Activated naive CD8-positive, alpha-beta T cell treated with anti-CD3 and anti-CD28 coated beads, Interleukin-2, amount 10 ng/mL, durations not matched to agents 7 days and 5 days (primary cell): ENCODE results near the gene C2orf92. TPM values are rescaled to one million over a fixed set of nuclear protein-coding genes. Genes with fewer than 3 reads are reported as not detected.
"Not testable (repeated sequence)": the region's sequence is repeated elsewhere in the genome, so short reads cannot be mapped to it uniquely, and the experiment has no call there.

Source experiments
- ATAC-seq: fragments of 150-1000 bp; cut with Tn5 transposase; one replicate; pipeline ENCODE4 v1.10.0; 2021; ENCODE audit warnings: low read depth, moderate library complexity
- POLR2A ChIA-PET: fragments of 350-600 bp; sonication (Branson Sonifier 250); formaldehyde crosslinking; loops from one replicate; lab custom pipeline; 2021; ENCODE audit warnings: antibody characterized with exemption; lab: Charles Lee
- DNase-seq: peaks from one replicate; pipeline ENCODE4 v3.0.0; 2021
- H3K27ac Mint-ChIP-seq: one replicate; pipeline ENCODE4 v1.8.0; 2022; ENCODE audit warnings: mild to moderate bottlenecking, mixed read lengths
- H3K27me3 Mint-ChIP-seq: one replicate; pipeline ENCODE4 v1.8.0; 2022; ENCODE audit warnings: mild to moderate bottlenecking, moderate library complexity, mixed read lengths
- H3K36me3 Mint-ChIP-seq: one replicate; pipeline ENCODE4 v1.8.0; 2021; ENCODE audit warnings: mild to moderate bottlenecking, mixed read lengths
- H3K4me1 Mint-ChIP-seq: one replicate; pipeline ENCODE4 v1.8.0; 2021; ENCODE audit warnings: mixed read lengths
- H3K4me3 Mint-ChIP-seq: one replicate; pipeline ENCODE4 v1.8.0; 2022; ENCODE audit warnings: mild to moderate bottlenecking, moderate library complexity, mixed read lengths
- H3K9me3 Mint-ChIP-seq: one replicate; pipeline ENCODE4 v1.8.0; 2021; ENCODE audit warnings: mixed read lengths
- total RNA-seq, 2 experiments: library from RNA; stranded (reverse); gene quantifications; one replicate each; pipeline ENCODE4 v1.2.3, GENCODE V29; 2021

The C2orf92 gene
- total RNA-seq, 2 experiments from 2014 or later, result 6.9 to 8.8 TPM

DNA sequence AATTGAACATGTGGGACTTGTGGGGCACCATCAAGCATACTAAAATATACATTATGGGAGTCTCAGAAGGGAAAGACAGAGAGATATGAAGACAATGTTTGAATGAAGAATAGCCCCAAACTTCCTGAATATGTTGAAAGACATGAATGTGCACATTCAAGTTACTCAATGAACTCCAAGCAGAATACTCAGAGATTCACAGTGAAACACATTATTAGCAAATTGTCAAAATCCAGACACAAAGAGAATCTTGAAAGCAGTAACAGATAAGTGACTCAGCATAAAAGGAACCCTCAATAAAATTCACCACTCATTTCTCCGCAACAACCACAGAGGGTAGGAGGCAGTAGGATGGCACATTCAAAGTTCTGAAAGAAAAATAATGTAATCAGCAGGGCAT is 8.8 kb downstream of the C2orf92 start:
- ATAC-seq (no peak), DNase-seq (no peak)
- Mint-ChIP-seq H3K27ac (no peak overlapping the region), H3K4me1 (peaks cover 23% of the 10 kb centered on the region), H3K4me3 (no peak overlapping the region), H3K27me3 (peaks cover 8% of the 10 kb centered on the region), H3K36me3 (no peaks in the 10 kb centered on the region), H3K9me3 (no peaks in the 10 kb centered on the region)
- POLR2A ChIA-PET, result interaction anchor here (0.7 kb wide), 1 partner anchor 16 kb away, joined by 4 read pairs; no protein-coding TSS in a partner anchor

DNA sequence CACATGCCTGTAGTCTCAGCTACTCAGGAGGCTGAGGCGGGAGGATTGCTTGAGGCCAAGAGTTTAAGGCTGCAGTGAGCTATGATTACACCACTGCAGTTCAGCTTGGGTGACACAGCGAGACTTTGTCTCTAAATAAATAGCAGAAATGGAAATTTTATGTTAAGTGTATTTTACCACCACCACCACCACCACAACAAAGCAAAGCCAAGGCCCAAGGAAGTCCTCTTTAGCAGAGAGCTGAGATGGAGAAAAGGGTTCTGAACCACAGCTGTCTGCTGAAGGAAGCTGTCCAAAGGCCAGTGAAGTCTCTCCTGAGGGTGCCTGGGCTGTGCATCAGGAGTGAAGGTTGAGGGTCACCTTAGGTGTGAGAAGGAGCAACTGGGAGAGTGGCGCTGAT is 17.7 kb downstream of the C2orf92 start:
- not testable (repeated sequence) for H3K9me3 Mint-ChIP-seq, DNase-seq, H3K27me3 Mint-ChIP-seq, H3K4me3 Mint-ChIP-seq, H3K36me3 Mint-ChIP-seq
- peak; percentile 77 for ATAC-seq
- H3K27ac Mint-ChIP-seq, result peak overlapping the region; percentile 45
- POLR2A ChIA-PET, result interaction anchor here (1.8 kb wide), 1 partner anchor 24 kb away, joined by 6 read pairs; no protein-coding TSS in a partner anchor
- H3K4me1 Mint-ChIP-seq, result peaks cover 13% of the 10 kb centered on the region

DNA sequence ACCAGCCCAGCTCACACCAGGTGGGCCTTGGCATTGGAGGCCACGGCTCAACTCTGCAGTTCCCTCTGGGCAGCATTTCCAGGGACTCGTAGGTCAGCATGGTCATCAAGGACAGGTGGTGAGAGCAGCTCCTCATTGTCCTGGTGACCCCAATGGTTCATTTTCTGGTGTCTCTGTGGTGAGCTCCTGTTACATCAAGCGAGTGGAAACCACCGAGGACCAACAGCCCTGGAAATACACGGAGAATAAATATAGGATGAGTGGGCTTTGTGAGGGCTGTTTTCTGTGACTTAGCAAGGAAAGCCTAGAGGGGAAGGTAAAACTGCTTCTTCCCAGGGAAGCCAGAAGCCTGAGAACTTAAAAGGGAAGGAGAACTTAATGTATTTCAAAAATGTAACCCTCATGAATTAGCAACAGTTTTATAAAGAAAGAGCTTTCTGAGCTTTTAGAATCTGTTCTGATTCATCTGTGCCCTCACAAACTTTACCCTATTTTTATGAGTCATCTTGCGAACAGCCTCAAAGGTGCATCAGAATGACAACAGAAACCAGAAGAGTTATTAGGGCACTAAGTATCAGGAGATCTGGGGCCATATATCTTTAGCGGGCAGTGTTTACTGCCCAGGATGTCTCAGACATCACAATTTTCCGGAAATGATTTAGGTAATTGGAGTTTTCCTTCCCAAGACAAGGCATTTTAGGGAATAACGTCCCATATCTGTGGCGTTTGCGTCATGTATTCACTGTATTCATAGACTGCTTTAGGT is 18.7 kb downstream of the C2orf92 start:
- Mint-ChIP-seq H3K4me3 (no peak overlapping the region), H3K27me3 (peaks cover 9% of the 10 kb centered on the region), H3K9me3 (no peaks in the 10 kb centered on the region), H3K27ac (no peak overlapping the region), H3K36me3 (no peaks in the 10 kb centered on the region), H3K4me1 (peaks cover 12% of the 10 kb centered on the region)
- no peak for ATAC-seq
- DNase-seq, result no peak
- POLR2A ChIA-PET, result interaction anchor here (1.8 kb wide), 1 partner anchor 25 kb away, joined by 6 read pairs; no protein-coding TSS in a partner anchor

DNA sequence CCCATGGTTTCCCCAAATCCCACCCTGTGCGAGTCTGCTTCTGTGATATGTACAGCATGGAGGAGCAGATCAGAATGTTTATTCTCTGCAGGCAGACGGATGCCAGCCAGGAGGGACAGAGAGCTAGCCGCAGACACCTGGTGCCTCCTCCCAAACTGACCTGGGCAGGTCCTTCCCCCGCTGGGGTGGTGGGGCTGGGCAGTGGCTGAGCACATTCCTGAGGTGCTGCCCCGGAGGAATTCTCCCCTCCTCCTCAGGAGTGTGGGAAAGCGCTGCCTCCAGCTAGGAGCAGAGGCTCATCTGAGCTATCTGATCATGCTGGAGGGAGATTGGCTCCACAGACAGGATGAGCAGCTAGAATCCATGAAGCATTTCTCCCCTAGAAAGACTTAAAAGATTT is 21.7 kb downstream of the C2orf92 start:
- no peak overlapping the region for H3K27ac Mint-ChIP-seq
- no peak overlapping the region for H3K4me3 Mint-ChIP-seq
- DNase-seq (no peak), ATAC-seq (no peak)
- H3K27me3 Mint-ChIP-seq, result peaks cover 10% of the 10 kb centered on the region
- POLR2A ChIA-PET, result no interaction called here
- H3K9me3 Mint-ChIP-seq, result no peaks in the 10 kb centered on the region
- no peaks in the 10 kb centered on the region for H3K36me3 Mint-ChIP-seq
- peaks cover 12% of the 10 kb centered on the region for H3K4me1 Mint-ChIP-seq

DNA sequence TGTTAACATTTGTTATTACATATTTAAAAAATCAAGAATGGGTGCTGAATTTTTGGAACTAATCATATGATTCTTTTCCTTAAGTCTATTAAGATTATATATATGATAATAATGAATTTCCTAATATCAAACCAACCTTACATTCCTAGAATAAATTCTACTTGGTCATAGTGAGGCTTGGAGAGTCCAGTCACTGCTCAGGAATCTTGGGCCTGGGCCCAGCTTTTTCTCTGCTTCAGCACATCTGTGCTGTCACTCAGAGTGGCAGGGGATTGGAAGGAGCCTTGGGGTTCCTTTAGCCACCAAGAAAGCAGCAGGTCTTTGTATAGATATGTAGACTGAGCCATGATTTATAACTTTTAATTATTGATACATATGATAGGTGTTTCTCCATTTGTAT is 24.0 kb downstream of the C2orf92 start:
- no peak overlapping the region for H3K4me3 Mint-ChIP-seq
- H3K4me1 Mint-ChIP-seq, result peaks cover 9% of the 10 kb centered on the region
- H3K27me3 Mint-ChIP-seq, result peaks cover 16% of the 10 kb centered on the region
- H3K36me3 Mint-ChIP-seq, result no peaks in the 10 kb centered on the region
- no peak overlapping the region for H3K27ac Mint-ChIP-seq
- DNase-seq (no peak), ATAC-seq (no peak)
- POLR2A ChIA-PET, result no interaction called here
- H3K9me3 Mint-ChIP-seq, result no peaks in the 10 kb centered on the region

DNA sequence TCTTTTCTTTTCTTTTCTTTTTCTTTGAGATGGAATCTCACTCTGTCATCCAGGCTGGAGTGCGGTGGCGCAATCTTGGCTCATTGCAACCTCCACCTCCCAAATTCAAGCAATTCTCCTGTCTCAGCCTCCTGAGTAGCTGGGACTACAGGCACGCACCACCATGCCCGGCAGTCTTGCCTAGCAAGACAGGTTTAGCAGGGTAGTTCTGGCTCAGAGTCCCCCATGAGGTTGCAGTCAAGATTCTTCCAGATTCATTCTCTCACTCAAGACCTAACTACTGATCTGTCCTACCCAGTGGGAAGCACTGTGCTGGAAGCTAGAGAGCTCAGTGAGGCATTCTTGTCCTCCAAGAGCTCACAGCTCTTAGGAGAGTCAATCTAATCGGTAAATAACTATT is 26.2 kb downstream of the C2orf92 start:
- peaks cover 9% of the 10 kb centered on the region for H3K4me1 Mint-ChIP-seq
- H3K27me3 Mint-ChIP-seq, result peaks cover 21% of the 10 kb centered on the region
- DNase-seq (peak; percentile 6), ATAC-seq (no peak)
- POLR2A ChIA-PET, result interaction anchor here (5.2 kb wide), 1 partner anchor 32 kb away, joined by 28 read pairs; the partner anchor contains the start of gene ACTR1B
- no peak overlapping the region for H3K27ac Mint-ChIP-seq
- H3K9me3 Mint-ChIP-seq, result no peaks in the 10 kb centered on the region
- H3K36me3 Mint-ChIP-seq, result no peaks in the 10 kb centered on the region
- no peak overlapping the region for H3K4me3 Mint-ChIP-seq

DNA sequence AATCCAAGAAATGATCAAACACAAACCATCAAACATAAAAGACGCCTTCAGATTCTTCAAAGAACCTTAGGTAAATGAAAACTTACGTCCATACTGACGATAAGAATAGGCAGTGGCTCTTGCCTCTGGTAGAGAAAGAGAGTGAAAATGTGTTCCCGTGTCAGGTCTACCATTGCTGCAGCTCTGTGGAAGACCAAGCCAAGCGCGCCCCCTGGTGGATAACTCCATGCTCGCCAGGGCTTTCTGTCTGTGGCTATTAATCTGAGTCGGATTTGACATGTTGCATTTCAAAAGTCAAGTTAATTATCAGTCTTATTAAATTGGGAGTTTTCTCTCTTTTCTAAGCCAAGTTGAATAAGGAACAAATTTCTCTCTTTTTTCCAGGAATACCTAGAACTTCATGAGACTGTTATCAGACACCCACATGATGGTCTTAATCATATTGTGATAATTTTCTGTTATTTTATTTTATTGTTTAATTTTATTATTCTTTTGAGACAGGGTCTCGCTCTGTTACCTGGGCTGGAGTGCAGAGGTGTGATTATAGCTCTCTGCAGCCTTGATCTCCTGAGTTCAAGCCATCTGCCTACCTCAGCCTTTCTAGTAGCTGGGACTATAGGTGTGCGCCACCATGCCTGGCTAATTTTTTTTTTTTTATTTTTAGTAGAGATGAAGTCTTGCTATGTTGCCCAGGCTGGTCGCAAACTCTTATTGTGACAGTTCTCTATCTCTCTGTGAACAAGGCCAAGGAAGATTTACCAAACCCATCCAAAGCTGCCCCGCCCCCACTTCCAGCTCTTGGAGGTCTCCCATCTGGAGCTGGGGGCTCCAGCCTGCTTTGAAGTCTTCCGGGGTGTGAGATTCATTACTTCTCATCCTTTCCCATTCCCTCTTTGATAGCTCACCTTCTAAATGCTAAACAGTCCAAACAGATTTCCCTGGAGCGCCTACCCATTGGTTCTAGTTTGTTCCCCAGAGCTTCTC is 28.0 kb downstream of the C2orf92 start:
- DNase-seq (peak; percentile 93), ATAC-seq (peak; percentile 90)
- no peaks in the 10 kb centered on the region for H3K9me3 Mint-ChIP-seq
- H3K4me3 Mint-ChIP-seq, result peak overlapping the region; percentile 53
- H3K36me3 Mint-ChIP-seq, result no peaks in the 10 kb centered on the region
- peak overlapping the region; percentile 9 for H3K27ac Mint-ChIP-seq
- peaks cover 16% of the 10 kb centered on the region for H3K27me3 Mint-ChIP-seq
- POLR2A ChIA-PET, result interaction anchor here (0.5 to 5.2 kb wide), 6 partner anchors 12 to 107 kb away, joined by 3 to 28 read pairs (median 3); partner anchors contain the start of genes ACTR1B and COX5B
- peaks cover 9% of the 10 kb centered on the region for H3K4me1 Mint-ChIP-seq

DNA sequence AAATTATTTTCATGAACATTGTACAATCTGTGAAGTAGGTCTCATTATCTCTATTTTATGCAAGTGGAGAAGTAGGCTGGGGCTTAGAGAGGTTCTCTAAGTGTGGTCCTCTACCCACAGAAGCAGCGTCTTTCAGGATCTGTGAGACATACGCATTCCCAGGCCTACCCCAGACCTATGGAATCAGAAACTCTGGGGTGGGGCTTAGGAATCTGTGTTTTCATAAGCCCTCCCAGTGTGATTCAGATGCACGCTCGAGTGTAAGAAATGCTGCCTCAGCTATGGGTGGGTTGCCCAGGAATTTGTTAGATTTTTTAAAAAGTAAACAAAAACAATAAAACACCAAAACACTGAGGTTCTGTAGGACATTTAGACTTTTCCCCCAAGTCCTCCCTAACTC is 29.0 kb downstream of the C2orf92 start:
- Mint-ChIP-seq H3K4me3 (no peak overlapping the region), H3K36me3 (no peaks in the 10 kb centered on the region), H3K27ac (no peak overlapping the region), H3K4me1 (peaks cover 12% of the 10 kb centered on the region), H3K27me3 (peaks cover 16% of the 10 kb centered on the region), H3K9me3 (no peaks in the 10 kb centered on the region)
- DNase-seq (no peak), ATAC-seq (no peak)
- POLR2A ChIA-PET, result interaction anchor here (1.0 to 5.2 kb wide), 3 partner anchors 35 to 108 kb away, joined by 3 to 28 read pairs (median 8); partner anchors contain the start of gene ACTR1B

DNA sequence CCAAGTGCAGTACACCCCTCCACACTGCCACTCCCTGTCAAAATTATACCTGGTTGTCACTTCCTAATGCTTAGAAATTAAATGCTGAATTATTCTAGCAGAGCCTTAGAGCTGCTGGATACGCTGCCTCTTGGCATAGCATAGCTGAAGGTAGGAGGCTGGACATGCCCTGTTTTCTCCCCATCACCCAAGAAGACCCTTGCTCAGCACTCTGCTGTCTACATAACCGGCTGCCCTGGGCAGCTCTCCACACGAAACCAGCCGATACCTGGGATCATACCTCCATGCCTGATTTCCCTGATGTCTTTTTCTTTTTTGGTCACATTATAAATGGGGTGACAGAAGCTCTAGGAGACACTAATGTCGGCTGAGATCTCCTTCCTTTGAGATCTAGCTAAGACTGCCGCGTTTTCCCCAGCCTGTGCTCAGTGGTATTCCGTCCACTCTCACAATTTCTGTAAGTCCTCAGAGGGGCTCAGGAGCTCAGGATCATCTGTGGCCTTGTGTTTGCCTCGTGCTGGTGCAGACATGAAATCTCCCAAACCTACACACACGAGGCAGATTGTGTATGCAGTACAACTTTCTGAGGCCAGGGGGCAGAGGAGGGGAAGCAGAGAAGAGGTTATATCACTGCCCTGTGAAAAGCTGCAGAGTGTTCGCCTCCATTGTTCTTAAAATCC is 30.4 kb downstream of the C2orf92 start:
- H3K9me3 Mint-ChIP-seq, result no peaks in the 10 kb centered on the region
- ATAC-seq (peak; percentile 84), DNase-seq (peak; percentile 64)
- H3K4me3 Mint-ChIP-seq, result no peak overlapping the region
- H3K36me3 Mint-ChIP-seq, result no peaks in the 10 kb centered on the region
- H3K4me1 Mint-ChIP-seq, result peaks cover 13% of the 10 kb centered on the region
- H3K27ac Mint-ChIP-seq, result no peak overlapping the region
- POLR2A ChIA-PET, result interaction anchor here (1.3 to 5.2 kb wide), 2 partner anchors 36 to 48 kb away, joined by 4 to 28 read pairs; partner anchors contain the start of gene ACTR1B
- peaks cover 18% of the 10 kb centered on the region for H3K27me3 Mint-ChIP-seq

DNA sequence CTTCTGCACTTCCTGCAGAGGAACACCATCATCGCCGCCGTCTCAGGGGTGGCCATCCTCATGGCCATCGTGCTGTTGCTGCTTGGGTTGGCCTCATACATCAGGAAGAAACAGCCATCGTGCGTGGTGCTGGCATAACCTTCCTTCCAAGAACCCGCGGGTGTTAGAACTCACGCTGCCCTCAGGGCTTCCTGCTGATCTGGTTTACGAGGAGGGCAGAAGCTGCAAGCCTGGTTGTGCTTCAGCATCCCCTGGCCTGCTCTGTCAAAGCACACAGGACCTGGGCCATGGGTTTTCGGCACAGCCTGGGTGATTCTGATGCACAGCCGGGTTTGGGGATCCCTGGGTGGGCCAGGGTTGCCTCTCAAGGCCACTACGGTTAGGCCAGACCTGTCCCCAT is 31.7 kb downstream of the C2orf92 start:
- Mint-ChIP-seq H3K4me1 (peaks cover 13% of the 10 kb centered on the region), H3K27me3 (peaks cover 16% of the 10 kb centered on the region), H3K27ac (no peak overlapping the region), H3K4me3 (no peak overlapping the region), H3K36me3 (no peaks in the 10 kb centered on the region), H3K9me3 (no peaks in the 10 kb centered on the region)
- peak; percentile 17 for DNase-seq
- ATAC-seq, result no peak
- POLR2A ChIA-PET, result no interaction called here

DNA sequence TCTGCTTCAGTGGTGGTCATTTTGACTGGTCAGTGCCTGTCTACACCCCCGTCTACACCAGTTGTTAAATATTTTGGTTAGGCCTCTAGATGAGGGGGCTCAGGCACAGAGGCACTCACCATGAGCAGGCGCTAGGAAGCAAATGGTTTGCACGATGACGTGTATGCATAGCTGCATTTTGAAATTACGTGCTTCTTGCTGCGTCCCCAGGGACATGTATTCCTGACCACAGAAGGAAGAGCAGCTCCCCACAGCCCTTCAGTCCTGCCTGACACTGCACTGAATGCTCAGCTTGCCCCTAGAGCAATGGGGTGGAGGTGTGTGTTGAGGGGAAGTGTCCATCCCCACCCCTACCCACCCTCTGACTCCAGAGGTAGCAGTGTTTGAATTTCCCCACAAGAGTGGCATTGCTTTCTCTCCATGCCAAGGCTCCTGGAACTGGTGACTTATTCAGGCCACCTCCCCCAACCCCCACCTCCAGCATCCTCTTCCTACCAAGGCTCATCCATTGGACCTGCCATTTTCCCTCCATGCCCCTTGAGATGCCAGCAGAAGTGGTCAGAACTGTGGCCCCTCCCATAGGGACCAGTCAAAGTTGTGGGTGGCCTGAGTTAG is 32.4 kb downstream of the C2orf92 start:
- no peaks in the 10 kb centered on the region for H3K36me3 Mint-ChIP-seq
- H3K27me3 Mint-ChIP-seq, result peaks cover 17% of the 10 kb centered on the region
- H3K4me1 Mint-ChIP-seq, result peaks cover 12% of the 10 kb centered on the region
- ATAC-seq (no peak), DNase-seq (peak; percentile 22)
- POLR2A ChIA-PET, result no interaction called here
- H3K4me3 Mint-ChIP-seq, result no peak overlapping the region
- no peaks in the 10 kb centered on the region for H3K9me3 Mint-ChIP-seq
- H3K27ac Mint-ChIP-seq, result no peak overlapping the region

DNA sequence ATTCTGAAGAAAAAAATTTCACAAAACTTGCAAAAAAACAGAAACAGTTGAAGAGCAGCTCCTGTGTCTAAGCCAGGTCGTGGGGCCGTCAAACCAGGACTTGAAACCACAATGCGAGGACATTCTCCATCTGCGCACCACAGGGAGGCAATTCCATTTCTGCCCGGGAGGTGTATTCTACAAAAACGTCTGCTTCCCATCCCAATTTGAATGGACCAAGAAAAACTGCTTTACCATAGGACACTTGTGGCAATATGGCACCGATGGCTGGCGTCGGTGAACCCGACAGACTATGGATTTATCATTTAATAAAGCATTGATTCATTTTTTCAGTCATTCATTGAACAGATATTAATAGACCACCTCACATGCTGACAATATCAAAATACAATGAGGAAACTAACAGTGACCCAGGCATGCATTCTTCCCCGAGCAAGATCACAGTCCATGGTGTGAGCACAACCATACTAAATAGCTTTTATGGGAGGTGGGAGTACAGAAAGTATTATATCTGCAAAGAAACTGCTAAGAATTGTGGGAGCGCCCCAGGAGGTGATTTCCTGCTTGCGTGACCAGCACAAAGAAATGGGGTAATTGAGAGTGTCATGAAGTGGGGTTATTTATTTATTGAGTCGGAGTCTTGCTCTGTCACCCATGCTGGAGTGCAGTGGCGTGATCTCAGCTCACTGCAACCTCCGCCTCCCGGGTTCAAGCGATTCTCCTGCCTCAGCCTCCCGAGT is 33.4 kb downstream of the C2orf92 start:
- POLR2A ChIA-PET, result no interaction called here
- Mint-ChIP-seq H3K27me3 (peaks cover 17% of the 10 kb centered on the region), H3K27ac (no peak overlapping the region), H3K4me3 (no peak overlapping the region), H3K4me1 (peaks cover 9% of the 10 kb centered on the region), H3K36me3 (no peaks in the 10 kb centered on the region), H3K9me3 (no peaks in the 10 kb centered on the region)
- DNase-seq, result peak; percentile 10
- ATAC-seq, result no peak
